Mucosa of descending colon (tissue), 3 donors: ENCODE data around the gene PPARGC1A. TPM values are rescaled to one million over a fixed set of nuclear protein-coding genes. Genes with fewer than 3 reads are reported as not detected.

Experiments
- ATAC-seq: fragments of 200-7000 bp; cut with Tn5 transposase; one replicate; pipeline ENCODE4 v1.9.1; 2020; ENCODE audit warnings: mild to moderate bottlenecking, moderate library complexity
- DNase-seq, 3 donors: peaks; one replicate each; pipeline ENCODE4 v3.0.0-alpha.2; 2020
- H3K36me3 ChIP-seq: fragments of 200-600 bp; one replicate; pipeline ENCODE4 v1.8.0; 2021; ENCODE audit warnings: low read depth, mild to moderate bottlenecking
- H3K4me1 ChIP-seq: fragments of 200-600 bp; one replicate; pipeline ENCODE4 v1.8.0; 2021; ENCODE audit warnings: low read depth, mild to moderate bottlenecking
- H3K4me3 ChIP-seq: fragments of 200-600 bp; one replicate; pipeline ENCODE4 v1.8.0; 2021; ENCODE audit warnings: mild to moderate bottlenecking
- H3K9me3 ChIP-seq: fragments of 200-600 bp; one replicate; pipeline ENCODE4 v1.8.0; 2021; ENCODE audit warnings: mild to moderate bottlenecking
- intact Hi-C, 2 donors: fragments of 100-400 bp; cut with DNase I in 1 of 2; cut with micrococcal nuclease in 1 of 2; formaldehyde crosslinking; loops; one replicate each; pipeline versions ENCODE4 v1.11.0 to v1.11.1; 2022; cut with DNase I, micrococcal nuclease
- total RNA-seq, 3 donors: library from RNA; stranded (reverse); fragmentation: NEBNext Ultra II Directional in 2 of 3; extraction: Animal tissue kit (Norgen Biotek cat#: 25700) in 2 of 3; gene quantifications; one replicate each; pipeline versions ENCODE4 v1.2.1 to v1.2.4, GENCODE V29; 2021 to 2023
- TF ChIP-seq, protein P1 (sequence below): fragments of 200-600 bp; IDR thresholded peaks from one replicate; pipeline ENCODE4 v1.8.0; 2022; ENCODE audit warnings: antibody characterized with exemption, mild to moderate bottlenecking
- donor health status: DM: no; HTN: no; CAD: no; lungs with moderate emphysema.
- donor health status: DM: no; HTN: no; CAD: no.
- donor health status: DM: no; HTN: yes; CAD: no.

PPARGC1A gene
- total RNA-seq, 3 donors from 2014 or later: 55.4 to 139 (median 71.5) TPM

- no peaks in the 10 kb centered on the region for H3K36me3 ChIP-seq
- DNase-seq: no peak
- ATAC-seq: no peak
- no peaks in the 10 kb centered on the region for H3K9me3 ChIP-seq
- H3K4me3 ChIP-seq: no peak overlapping the region
- intact Hi-C loops: no loop called here
- H3K4me1 ChIP-seq: peaks cover 7% of the 10 kb centered on the region
- TF ChIP-seq, protein P1, sequence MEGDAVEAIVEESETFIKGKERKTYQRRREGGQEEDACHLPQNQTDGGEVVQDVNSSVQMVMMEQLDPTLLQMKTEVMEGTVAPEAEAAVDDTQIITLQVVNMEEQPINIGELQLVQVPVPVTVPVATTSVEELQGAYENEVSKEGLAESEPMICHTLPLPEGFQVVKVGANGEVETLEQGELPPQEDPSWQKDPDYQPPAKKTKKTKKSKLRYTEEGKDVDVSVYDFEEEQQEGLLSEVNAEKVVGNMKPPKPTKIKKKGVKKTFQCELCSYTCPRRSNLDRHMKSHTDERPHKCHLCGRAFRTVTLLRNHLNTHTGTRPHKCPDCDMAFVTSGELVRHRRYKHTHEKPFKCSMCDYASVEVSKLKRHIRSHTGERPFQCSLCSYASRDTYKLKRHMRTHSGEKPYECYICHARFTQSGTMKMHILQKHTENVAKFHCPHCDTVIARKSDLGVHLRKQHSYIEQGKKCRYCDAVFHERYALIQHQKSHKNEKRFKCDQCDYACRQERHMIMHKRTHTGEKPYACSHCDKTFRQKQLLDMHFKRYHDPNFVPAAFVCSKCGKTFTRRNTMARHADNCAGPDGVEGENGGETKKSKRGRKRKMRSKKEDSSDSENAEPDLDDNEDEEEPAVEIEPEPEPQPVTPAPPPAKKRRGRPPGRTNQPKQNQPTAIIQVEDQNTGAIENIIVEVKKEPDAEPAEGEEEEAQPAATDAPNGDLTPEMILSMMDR: no peak
Observed at GRCh38 chr4:23851464-23851863, 38.4 kb downstream of the PPARGC1A start.

DNA sequence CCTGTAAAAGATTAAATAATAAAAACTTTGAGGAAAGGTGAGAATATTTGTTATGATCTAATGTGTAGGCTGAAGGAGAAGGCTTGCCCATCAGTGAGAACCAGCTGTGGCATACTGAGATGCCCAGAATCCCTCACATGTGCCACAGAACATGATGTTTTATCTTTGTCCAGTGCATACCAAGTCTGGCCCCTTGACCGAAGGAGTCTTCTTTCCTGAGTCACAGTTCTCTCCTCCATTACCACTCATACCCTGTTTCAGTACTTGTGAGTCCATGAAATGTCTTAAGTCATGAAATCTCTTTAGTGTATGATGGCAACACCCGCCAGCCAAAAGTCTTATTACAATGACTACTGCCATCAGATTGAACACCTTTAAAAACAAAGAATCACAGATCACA lies 42.7 kb downstream of the PPARGC1A start:
- TF ChIP-seq, protein P1: no peak
- H3K36me3 ChIP-seq: no peaks in the 10 kb centered on the region
- ATAC-seq: no peak
- intact Hi-C loops: no loop called here
- DNase-seq: no peak
- no peaks in the 10 kb centered on the region for H3K4me1 ChIP-seq
- no peaks in the 10 kb centered on the region for H3K9me3 ChIP-seq
- no peak overlapping the region for H3K4me3 ChIP-seq

DNA sequence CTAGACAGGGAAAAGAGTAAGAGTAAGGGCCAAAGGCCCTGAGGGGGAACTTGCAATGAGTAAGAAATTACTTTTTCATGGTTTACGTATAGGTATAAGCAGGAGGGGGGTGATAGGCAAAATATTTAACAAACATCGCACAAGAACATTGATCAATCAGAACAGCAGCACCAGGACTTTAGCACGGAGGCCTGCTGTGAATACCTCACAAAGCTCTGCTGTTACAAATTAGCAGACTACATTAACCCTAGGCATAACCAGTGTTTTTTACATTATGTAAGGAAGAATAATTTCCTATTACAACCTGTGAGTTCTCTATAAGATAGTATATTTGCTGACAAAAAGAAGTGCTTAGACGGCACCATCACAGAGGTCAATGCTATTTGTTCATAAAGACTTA lies 44.9 kb downstream of the PPARGC1A start:
- Histone ChIP-seq H3K4me1 (no peaks in the 10 kb centered on the region), H3K9me3 (no peaks in the 10 kb centered on the region), H3K36me3 (no peaks in the 10 kb centered on the region), H3K4me3 (no peak overlapping the region)
- no peak for DNase-seq
- intact Hi-C loops: no loop called here
- ATAC-seq: no peak
- TF ChIP-seq, protein P1: no peak

- intact Hi-C loops: no loop called here
- no peak overlapping the region for H3K4me3 ChIP-seq
- H3K4me1 ChIP-seq: no peaks in the 10 kb centered on the region
- H3K9me3 ChIP-seq: no peaks in the 10 kb centered on the region
- TF ChIP-seq, protein P1: no peak
- no peak for DNase-seq
- no peaks in the 10 kb centered on the region for H3K36me3 ChIP-seq
- peak; percentile 29 for ATAC-seq
Observed at GRCh38 chr4:23839279-23839678, 50.6 kb downstream of the PPARGC1A start.

GRCh38 chr4:23838607-23839006 lies 51.2 kb downstream of the PPARGC1A start:
- TF ChIP-seq, protein P1: no peak
- H3K9me3 ChIP-seq: no peaks in the 10 kb centered on the region
- no peak overlapping the region for H3K4me3 ChIP-seq
- intact Hi-C loops: no loop called here
- no peaks in the 10 kb centered on the region for H3K4me1 ChIP-seq
- no peaks in the 10 kb centered on the region for H3K36me3 ChIP-seq
- DNase-seq (no peak), ATAC-seq (no peak)

DNA sequence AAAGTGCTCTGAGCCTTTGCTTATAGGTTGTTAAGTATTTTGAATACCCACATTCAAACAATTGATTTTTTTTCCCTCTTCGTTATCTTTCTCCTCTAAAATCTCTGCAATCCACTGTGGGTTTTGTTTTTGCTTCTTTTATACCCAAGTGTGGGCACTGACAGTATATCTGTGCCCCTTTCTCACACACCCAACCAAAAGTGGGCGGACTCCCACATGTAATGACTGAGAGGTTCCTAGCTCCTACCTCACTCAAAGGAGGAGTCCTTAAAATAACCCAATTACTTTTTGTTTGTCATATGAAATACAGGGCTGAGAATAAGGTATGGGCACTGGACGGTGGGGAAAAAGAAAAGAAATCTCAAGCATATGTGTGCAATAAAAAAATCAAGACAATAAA lies 51.7 kb downstream of the PPARGC1A start:
- ATAC-seq (no peak), DNase-seq (no peak)
- H3K36me3 ChIP-seq: no peaks in the 10 kb centered on the region
- H3K4me1 ChIP-seq: no peaks in the 10 kb centered on the region
- no peaks in the 10 kb centered on the region for H3K9me3 ChIP-seq
- no peak overlapping the region for H3K4me3 ChIP-seq
- intact Hi-C loops: no loop called here
- TF ChIP-seq, protein P1: no peak
